Activated T-helper 17 cell treated with anti-CD3 and anti-CD28 coated beads, Interleukin-2, amount 50 U/mL, for 72 hours (primary cell): ENCODE results near the gene GPR162. TPM values are rescaled to one million over a fixed set of nuclear protein-coding genes. Genes with fewer than 3 reads are reported as not detected.
A peak's percentile ranks its signal among the peaks of the same experiment; 100 is the strongest.

Experiments used
- ATAC-seq: fragments of 150-1000 bp; cut with Tn5 transposase; replicated peaks from 2 replicates; pipeline ENCODE4 v1.10.0; 2021; ENCODE audit warnings: mild to moderate bottlenecking, moderate library complexity
- H3K27ac Mint-ChIP-seq: one replicate; pipeline ENCODE4 v1.8.0; 2022; ENCODE audit warnings: mixed read lengths
- H3K27me3 Mint-ChIP-seq: one replicate; pipeline ENCODE4 v1.8.0; 2022; ENCODE audit warnings: mixed read lengths
- H3K36me3 Mint-ChIP-seq: one replicate; pipeline ENCODE4 v1.8.0; 2022; ENCODE audit warnings: low read depth, mild to moderate bottlenecking, mixed read lengths
- H3K4me1 Mint-ChIP-seq: one replicate; pipeline ENCODE4 v1.8.0; 2022; ENCODE audit warnings: mixed read lengths
- H3K4me3 Mint-ChIP-seq: one replicate; pipeline ENCODE4 v1.8.0; 2022; ENCODE audit warnings: mild to moderate bottlenecking, mixed read lengths
- H3K9me3 Mint-ChIP-seq: one replicate; pipeline ENCODE4 v1.8.0; 2022; ENCODE audit warnings: mixed read lengths
- total RNA-seq, 2 donors: library from RNA; stranded (reverse); gene quantifications; one replicate each; pipeline ENCODE4 v1.2.3, GENCODE V29; 2022

The GPR162 gene
- total RNA-seq, 2 donors from 2014 or later, result 0.15 to 0.37 TPM

- Mint-ChIP-seq H3K4me3 (no peak overlapping the region), H3K9me3 (peaks cover 3% of the 10 kb centered on the region), H3K27me3 (peaks cover 13% of the 10 kb centered on the region), H3K4me1 (peaks cover 28% of the 10 kb centered on the region), H3K36me3 (no peaks in the 10 kb centered on the region), H3K27ac (no peak overlapping the region)
- ATAC-seq, result no peak
These were observed 10.5 kb downstream of the GPR162 start for GRCh38 chr12:6832125-6832524.

- ATAC-seq, result no peak
- peaks cover 5% of the 10 kb centered on the region for H3K27me3 Mint-ChIP-seq
These were observed 11.7 kb downstream of the GPR162 start for GRCh38 chr12:6833189-6833890.

GRCh38 chr12:6834254-6834653 is 12.6 kb downstream of the GPR162 start:
- Mint-ChIP-seq H3K9me3 (peaks cover 3% of the 10 kb centered on the region), H3K4me1 (peaks cover 13% of the 10 kb centered on the region), H3K27me3 (peaks cover under 1% of the 10 kb centered on the region), H3K36me3 (no peaks in the 10 kb centered on the region), H3K4me3 (no peak overlapping the region), H3K27ac (no peak overlapping the region)
- peak; percentile 58 for ATAC-seq

More at GRCh38 chr12:6833189-6833890, 11.7 kb downstream of the GPR162 start:
- no peak overlapping the region for H3K4me3 Mint-ChIP-seq
- H3K9me3 Mint-ChIP-seq, result peaks cover 3% of the 10 kb centered on the region
- no peak overlapping the region for H3K27ac Mint-ChIP-seq
- no peaks in the 10 kb centered on the region for H3K36me3 Mint-ChIP-seq
- peaks cover 18% of the 10 kb centered on the region for H3K4me1 Mint-ChIP-seq

GRCh38 chr12:6834873-6835272 is 13.3 kb downstream of the GPR162 start:
- H3K27ac Mint-ChIP-seq, result no peak overlapping the region
- H3K9me3 Mint-ChIP-seq, result peaks cover 3% of the 10 kb centered on the region
- H3K27me3 Mint-ChIP-seq, result no peaks in the 10 kb centered on the region
- H3K36me3 Mint-ChIP-seq, result no peaks in the 10 kb centered on the region
- H3K4me3 Mint-ChIP-seq, result no peak overlapping the region
- H3K4me1 Mint-ChIP-seq, result peaks cover 10% of the 10 kb centered on the region
- no peak for ATAC-seq

GRCh38 chr12:6836851-6837250 is 15.2 kb downstream of the GPR162 start:
- H3K9me3 Mint-ChIP-seq, result peaks cover 3% of the 10 kb centered on the region
- H3K36me3 Mint-ChIP-seq, result no peaks in the 10 kb centered on the region

GRCh38 chr12:6837370-6838060 is 15.9 kb downstream of the GPR162 start:
- Mint-ChIP-seq H3K4me1 (peaks cover 10% of the 10 kb centered on the region), H3K4me3 (no peak overlapping the region), H3K27me3 (no peaks in the 10 kb centered on the region), H3K36me3 (no peaks in the 10 kb centered on the region), H3K27ac (no peak overlapping the region), H3K9me3 (peaks cover 3% of the 10 kb centered on the region)
- no peak for ATAC-seq

More at GRCh38 chr12:6836851-6837250, 15.2 kb downstream of the GPR162 start:
- no peaks in the 10 kb centered on the region for H3K27me3 Mint-ChIP-seq
- no peak overlapping the region for H3K27ac Mint-ChIP-seq
- peaks cover 10% of the 10 kb centered on the region for H3K4me1 Mint-ChIP-seq
- ATAC-seq, result no peak
- H3K4me3 Mint-ChIP-seq, result no peak overlapping the region

- Mint-ChIP-seq H3K4me3 (no peak overlapping the region), H3K27ac (no peak overlapping the region), H3K9me3 (peaks cover 3% of the 10 kb centered on the region), H3K27me3 (no peaks in the 10 kb centered on the region), H3K36me3 (no peaks in the 10 kb centered on the region), H3K4me1 (peaks cover 10% of the 10 kb centered on the region)
- no peak for ATAC-seq
These were observed 17.2 kb downstream of the GPR162 start for GRCh38 chr12:6838854-6839253.

- Mint-ChIP-seq H3K9me3 (no peaks in the 10 kb centered on the region), H3K27me3 (no peaks in the 10 kb centered on the region), H3K36me3 (no peaks in the 10 kb centered on the region), H3K4me3 (no peak overlapping the region), H3K27ac (no peak overlapping the region), H3K4me1 (peaks cover 4% of the 10 kb centered on the region)
- ATAC-seq, result no peak
These were observed 18.0 kb downstream of the GPR162 start for GRCh38 chr12:6839482-6840201.

- Mint-ChIP-seq H3K4me1 (peaks cover 4% of the 10 kb centered on the region), H3K9me3 (no peaks in the 10 kb centered on the region), H3K27ac (no peak overlapping the region), H3K27me3 (no peaks in the 10 kb centered on the region), H3K4me3 (no peak overlapping the region), H3K36me3 (no peaks in the 10 kb centered on the region)
- no peak for ATAC-seq
These were observed 18.7 kb downstream of the GPR162 start for GRCh38 chr12:6840330-6840729.

GRCh38 chr12:6840761-6841515 is 19.3 kb downstream of the GPR162 start, which contains the start of gene GNB3:
TSS of gene GNB3 (plus strand) at chr12:6840925. CDS start at chr12:6841288, 363 bp downstream.
- Mint-ChIP-seq H3K4me1 (no peaks in the 10 kb centered on the region), H3K36me3 (no peaks in the 10 kb centered on the region), H3K9me3 (no peaks in the 10 kb centered on the region), H3K27me3 (no peaks in the 10 kb centered on the region), H3K4me3 (no peak within 1 kb of the TSS), H3K27ac (no peak within 1 kb of the TSS)
- ATAC-seq, result no peak

- no peak overlapping the region for H3K27ac Mint-ChIP-seq
- H3K4me1 Mint-ChIP-seq, result no peaks in the 10 kb centered on the region
- no peaks in the 10 kb centered on the region for H3K36me3 Mint-ChIP-seq
- no peaks in the 10 kb centered on the region for H3K27me3 Mint-ChIP-seq
- no peaks in the 10 kb centered on the region for H3K9me3 Mint-ChIP-seq
- ATAC-seq, result no peak
- no peak overlapping the region for H3K4me3 Mint-ChIP-seq
These were observed 20.5 kb downstream of the GPR162 start for GRCh38 chr12:6842075-6842474.

- Mint-ChIP-seq H3K27me3 (no peaks in the 10 kb centered on the region), H3K9me3 (no peaks in the 10 kb centered on the region), H3K4me1 (no peaks in the 10 kb centered on the region), H3K4me3 (no peak overlapping the region), H3K27ac (no peak overlapping the region), H3K36me3 (peaks cover 8% of the 10 kb centered on the region)
- no peak for ATAC-seq
These were observed 21.7 kb downstream of the GPR162 start for GRCh38 chr12:6843118-6843902.

GRCh38 chr12:6845395-6845794 is 23.8 kb downstream of the GPR162 start:
- H3K9me3 Mint-ChIP-seq, result no peaks in the 10 kb centered on the region
- H3K36me3 Mint-ChIP-seq, result peaks cover 18% of the 10 kb centered on the region
- no peaks in the 10 kb centered on the region for H3K27me3 Mint-ChIP-seq
- H3K4me1 Mint-ChIP-seq, result peaks cover 9% of the 10 kb centered on the region
- no peak overlapping the region for H3K27ac Mint-ChIP-seq
- no peak for ATAC-seq
- no peak overlapping the region for H3K4me3 Mint-ChIP-seq
